ENCODE measurements around the gene CFAP91. TPM values are rescaled to one million over a fixed set of nuclear protein-coding genes. Genes with fewer than 3 reads are reported as not detected.

Gene CFAP91
- total RNA-seq, 2 experiments from 2014 or later, result not detected

GRCh38 chr3:119695480-119695879, 7.3 kb upstream of the CFAP91 start:
- peak; percentile 13 for DNase-seq (ENCODE audit: low spot score)
- Histone ChIP-seq H3K4me3 (ENCODE audit: low read depth, low read length, poor library complexity, severe bottlenecking) (no peak overlapping the region), H3K9me2 (ENCODE audit: insufficient read depth, low read length) (no peaks in the 10 kb centered on the region), H3K4me1 (ENCODE audit: insufficient read depth, low read length, poor library complexity, severe bottlenecking) (no peaks in the 10 kb centered on the region), H3K4me2 (ENCODE audit: low read length) (no peak overlapping the region), H3K27ac (ENCODE audit: low read depth, low read length, poor library complexity, severe bottlenecking) (no peak overlapping the region), H2AFZ (ENCODE audit: low read length) (peak overlapping the region; percentile 46; the same call in 1 of the 2 replicates), H4K20me1 (ENCODE audit: insufficient read depth, low read length) (no peaks in the 10 kb centered on the region), H3K79me2 (ENCODE audit: insufficient read depth, low read depth, low read length) (no peaks in the 10 kb centered on the region), H3K36me3 (ENCODE audit: insufficient read depth, low read length) (no peaks in the 10 kb centered on the region), H3K9me3 (ENCODE audit: low read length) (no peaks in the 10 kb centered on the region)
- BruUV-seq (replicated peaks), result no TSS peak
- no peak for TF ChIP-seq EZH2phosphoT487 (IDR thresholded peaks at IDR 0.05; ENCODE audit: borderline replicate concordance, low read depth, low read length)
- TF ChIP-seq, protein P1, sequence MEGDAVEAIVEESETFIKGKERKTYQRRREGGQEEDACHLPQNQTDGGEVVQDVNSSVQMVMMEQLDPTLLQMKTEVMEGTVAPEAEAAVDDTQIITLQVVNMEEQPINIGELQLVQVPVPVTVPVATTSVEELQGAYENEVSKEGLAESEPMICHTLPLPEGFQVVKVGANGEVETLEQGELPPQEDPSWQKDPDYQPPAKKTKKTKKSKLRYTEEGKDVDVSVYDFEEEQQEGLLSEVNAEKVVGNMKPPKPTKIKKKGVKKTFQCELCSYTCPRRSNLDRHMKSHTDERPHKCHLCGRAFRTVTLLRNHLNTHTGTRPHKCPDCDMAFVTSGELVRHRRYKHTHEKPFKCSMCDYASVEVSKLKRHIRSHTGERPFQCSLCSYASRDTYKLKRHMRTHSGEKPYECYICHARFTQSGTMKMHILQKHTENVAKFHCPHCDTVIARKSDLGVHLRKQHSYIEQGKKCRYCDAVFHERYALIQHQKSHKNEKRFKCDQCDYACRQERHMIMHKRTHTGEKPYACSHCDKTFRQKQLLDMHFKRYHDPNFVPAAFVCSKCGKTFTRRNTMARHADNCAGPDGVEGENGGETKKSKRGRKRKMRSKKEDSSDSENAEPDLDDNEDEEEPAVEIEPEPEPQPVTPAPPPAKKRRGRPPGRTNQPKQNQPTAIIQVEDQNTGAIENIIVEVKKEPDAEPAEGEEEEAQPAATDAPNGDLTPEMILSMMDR (conservative IDR thresholded peaks at IDR 0.05; ENCODE audit: low read length), result no peak
- ChIA-PET CTCF (ENCODE audit: unreplicated experiment) (interaction anchor here (1.2 kb wide), 1 partner anchor 19 kb away, joined by 3 read pairs; no protein-coding TSS in a partner anchor), POLR2A (interaction anchor here (0.7 to 1.9 kb wide), 5 partner anchors 19 to 185 kb away, joined by 3 to 5 read pairs (median 5); partner anchors contain the start of gene COX17)
- intact Hi-C loops (cut with micrococcal nuclease; ENCODE audit: unreplicated experiment), result no loop called here

- no TSS peak for BruUV-seq (replicated peaks)
- H2AFZ ChIP-seq (ENCODE audit: low read length), result no peak overlapping the region
- H3K4me1 ChIP-seq (ENCODE audit: insufficient read depth, low read length, poor library complexity, severe bottlenecking), result no peaks in the 10 kb centered on the region
- H3K36me3 ChIP-seq (ENCODE audit: insufficient read depth, low read length), result no peaks in the 10 kb centered on the region
- H3K27ac ChIP-seq (ENCODE audit: low read depth, low read length, poor library complexity, severe bottlenecking), result no peak overlapping the region
- DNase-seq (ENCODE audit: low spot score), result no peak
- intact Hi-C loops (cut with micrococcal nuclease; ENCODE audit: unreplicated experiment), result no loop called here
- no peaks in the 10 kb centered on the region for H4K20me1 ChIP-seq (ENCODE audit: insufficient read depth, low read length)
- H3K4me2 ChIP-seq (ENCODE audit: low read length), result no peak overlapping the region
- H3K9me2 ChIP-seq (ENCODE audit: insufficient read depth, low read length), result no peaks in the 10 kb centered on the region
- H3K9me3 ChIP-seq (ENCODE audit: low read length), result no peaks in the 10 kb centered on the region
- POLR2A ChIA-PET, result no interaction called here
- H3K79me2 ChIP-seq (ENCODE audit: insufficient read depth, low read depth, low read length), result no peaks in the 10 kb centered on the region
- no peak overlapping the region for H3K4me3 ChIP-seq (ENCODE audit: low read depth, low read length, poor library complexity, severe bottlenecking)
- CTCF ChIA-PET (ENCODE audit: unreplicated experiment), result no interaction called here
- TF ChIP-seq EZH2phosphoT487 (IDR thresholded peaks at IDR 0.05; ENCODE audit: borderline replicate concordance, low read depth, low read length), result no peak
- TF ChIP-seq, protein P1 (conservative IDR thresholded peaks at IDR 0.05; ENCODE audit: low read length), result no peak
Measured at GRCh38 chr3:119697394-119697793, 5.4 kb upstream of the CFAP91 start.

- Histone ChIP-seq H3K9me3 (ENCODE audit: low read length) (no peaks in the 10 kb centered on the region), H3K36me3 (ENCODE audit: insufficient read depth, low read length) (no peaks in the 10 kb centered on the region), H3K4me3 (ENCODE audit: low read depth, low read length, poor library complexity, severe bottlenecking) (no peak overlapping the region), H3K9me2 (ENCODE audit: insufficient read depth, low read length) (no peaks in the 10 kb centered on the region), H2AFZ (ENCODE audit: low read length) (no peak overlapping the region), H3K4me1 (ENCODE audit: insufficient read depth, low read length, poor library complexity, severe bottlenecking) (no peaks in the 10 kb centered on the region), H3K79me2 (ENCODE audit: insufficient read depth, low read depth, low read length) (no peaks in the 10 kb centered on the region), H4K20me1 (ENCODE audit: insufficient read depth, low read length) (no peaks in the 10 kb centered on the region), H3K4me2 (ENCODE audit: low read length) (no peak overlapping the region), H3K27ac (ENCODE audit: low read depth, low read length, poor library complexity, severe bottlenecking) (no peak overlapping the region)
- BruUV-seq (replicated peaks), result no TSS peak
- ChIA-PET CTCF (ENCODE audit: unreplicated experiment) (no interaction called here), POLR2A (no interaction called here)
- intact Hi-C loops (cut with micrococcal nuclease; ENCODE audit: unreplicated experiment), result no loop called here
- no peak for TF ChIP-seq EZH2phosphoT487 (IDR thresholded peaks at IDR 0.05; ENCODE audit: borderline replicate concordance, low read depth, low read length)
- DNase-seq (ENCODE audit: low spot score), result no peak
Measured at GRCh38 chr3:119700269-119700919, 2.4 kb upstream of the CFAP91 start.

Measured in OCI-LY7 (cell line).